Bronchial epithelial cell (primary cell): Measurements from ENCODE around the gene BIRC5. TPM values are rescaled to one million over a fixed set of nuclear protein-coding genes. Genes with fewer than 3 reads are reported as not detected.

Experiments used
- DNase-seq: peaks from one replicate; pipeline ENCODE4 v3.0.0-alpha.2; 2010; ENCODE audit warnings: low read depth
- FAIRE-seq: peaks from 2 replicates; lab custom pipeline; 2011; peaks lifted over from hg19 to GRCh38; lab: Jason Lieb, UNC
- H3K27me3 ChIP-seq: 2 replicates; pipeline ENCODE4 v1.5.1; 2011; ENCODE audit warnings: low read length; ENCODE audit not compliant: control insufficient read depth, insufficient read depth
- H3K36me3 ChIP-seq: 2 replicates; pipeline ENCODE4 v1.5.1; 2011; ENCODE audit warnings: low read length; ENCODE audit not compliant: control insufficient read depth, insufficient read depth
- H3K4me3 ChIP-seq: 2 replicates; pipeline ENCODE4 v1.5.1; 2011; ENCODE audit warnings: mild to moderate bottlenecking, low read depth, low read length, control low read depth
- CTCF ChIP-seq: IDR thresholded peaks from 2 replicates; pipeline ENCODE4 v1.5.1; 2011; ENCODE audit warnings: mild to moderate bottlenecking, moderate library complexity, low read length, control low read depth, inconsistent platforms; ENCODE audit not compliant: insufficient read depth, severe bottlenecking
- total RNA-seq: library from RNA; depleted of rRNA; stranded (reverse); fragments of >200 nt; gene quantifications from 2 replicates; pipeline ENCODE4 v1.2.1, GENCODE V29; 2014

BIRC5 gene
- total RNA-seq, 1 donor from 2014 or later: 0.53 TPM

GRCh38 chr17:78211032-78211431, 3.0 kb upstream of the BIRC5 start:
- no peak overlapping the region for H3K4me3 ChIP-seq
- DNase-seq (no peak), FAIRE-seq (no peak)
- no peaks in the 10 kb centered on the region for H3K36me3 ChIP-seq
- no peak for TF ChIP-seq CTCF
- H3K27me3 ChIP-seq: no peaks in the 10 kb centered on the region

GRCh38 chr17:78214706-78215061, 631 bp downstream of the BIRC5 start:
- H3K4me3 ChIP-seq: peak overlapping the region; percentile 70
- H3K27me3 ChIP-seq: no peaks in the 10 kb centered on the region
- FAIRE-seq: no peak
- DNase-seq: no peak
- no peaks in the 10 kb centered on the region for H3K36me3 ChIP-seq
- TF ChIP-seq CTCF: no peak

- no peak for DNase-seq
- no peaks in the 10 kb centered on the region for H3K27me3 ChIP-seq
- peaks cover 6% of the 10 kb centered on the region for H3K36me3 ChIP-seq
- H3K4me3 ChIP-seq: no peak overlapping the region
- no peak for TF ChIP-seq CTCF
- FAIRE-seq: no peak
Observed at GRCh38 chr17:78219396-78220150, 5.5 kb downstream of the BIRC5 start.

GRCh38 chr17:78223061-78223460, 9.0 kb downstream of the BIRC5 start:
- DNase-seq: no peak
- FAIRE-seq: no peak
- Histone ChIP-seq H3K4me3 (no peak overlapping the region), H3K27me3 (no peaks in the 10 kb centered on the region), H3K36me3 (peaks cover 6% of the 10 kb centered on the region)
- no peak for TF ChIP-seq CTCF

GRCh38 chr17:78223765-78224164, 9.7 kb downstream of the BIRC5 start:
- no peak for TF ChIP-seq CTCF
- Histone ChIP-seq H3K27me3 (no peaks in the 10 kb centered on the region), H3K4me3 (no peak overlapping the region), H3K36me3 (peaks cover 6% of the 10 kb centered on the region)
- DNase-seq (no peak), FAIRE-seq (no peak)
